HEK293 (cell line): ENCODE results near the gene PRCC.

Experiments used
- CTCF ChIA-PET: fragments of 350-600 bp; formaldehyde crosslinking; extraction: SDS; loops from one replicate; lab custom pipeline; 2021; ENCODE audit warnings: antibody characterized with exemption; lab: Yijun Ruan, JAX
- POLR2A ChIA-PET: fragments of 300-600 bp; formaldehyde crosslinking; extraction: SDS; loops from one replicate; lab custom pipeline; 2020; ENCODE audit warnings: antibody characterized with exemption, inconsistent platforms; lab: Yijun Ruan, JAX
- H3K27ac ChIP-seq: fragments of 200-500 bp; sonication (Bioruptor generic); 2 replicates; pipeline ENCODE4 v1.5.1; 2014; ENCODE audit warnings: low read depth, low read length, control low read depth, inconsistent platforms; ENCODE audit errors: extremely low read depth
- H3K36me3 ChIP-seq, 2 experiments: fragments of 200-500 bp in 1 of 2; sonication (Bioruptor generic) in 1 of 2; 1 replicate in 1 of 2; 2 replicates in 1 of 2; pipeline ENCODE4 v1.5.1; 2014 to 2017; ENCODE audit warnings: inconsistent platforms in 2 of 2, low read length in 2 of 2; ENCODE audit not compliant: control insufficient read depth in 2 of 2, insufficient read depth in 1 of 2
- H3K4me1 ChIP-seq: fragments of 200-500 bp; sonication (Bioruptor generic); 2 replicates; pipeline ENCODE4 v1.5.1; 2014; ENCODE audit warnings: mild to moderate bottlenecking, low read length, inconsistent platforms; ENCODE audit not compliant: control insufficient read depth, insufficient read depth
- H3K4me3 ChIP-seq: 2 replicates; pipeline ENCODE4 v1.5.1; 2011; ENCODE audit warnings: low read depth, mild to moderate bottlenecking, control low read depth, low read length, moderate library complexity
- H3K9me3 ChIP-seq: fragments of 200-500 bp; sonication (Bioruptor generic); 2 replicates; pipeline ENCODE4 v1.5.1; 2014; ENCODE audit warnings: low read depth, low read length, inconsistent platforms; ENCODE audit not compliant: control insufficient read depth, insufficient read depth
- ZNF354C ChIP-seq: fragments of 450-650 bp; formaldehyde crosslinking; IDR thresholded peaks from 2 replicates; pipeline ENCODE4 v1.5.1; 2016; ENCODE audit warnings: missing biosample characterization, missing genetic modification characterization, low read depth, borderline replicate concordance
- ZNF433 ChIP-seq: fragments of 450-650 bp; formaldehyde crosslinking; IDR thresholded peaks from 2 replicates; pipeline ENCODE4 v1.5.1; 2016; ENCODE audit warnings: missing biosample characterization, missing genetic modification characterization, low read depth
- ZNF626 ChIP-seq: fragments of 450-650 bp; sonication (Bioruptor Pico); formaldehyde crosslinking; IDR thresholded peaks from 2 replicates; pipeline ENCODE4 v1.5.1; 2018; ENCODE audit warnings: missing biosample characterization, missing genetic modification characterization, inconsistent platforms
- TF ChIP-seq, protein P1 (sequence below): fragments of 450-650 bp; formaldehyde crosslinking; IDR thresholded peaks from 2 replicates; pipeline ENCODE4 v1.5.1; 2017; ENCODE audit warnings: missing biosample characterization, missing genetic modification characterization
- TF ChIP-seq, protein P2 (sequence below): IDR thresholded peaks from 2 replicates; pipeline ENCODE4 v1.6.1; 2011; ENCODE audit warnings: mild to moderate bottlenecking, low read depth, low read length, borderline replicate concordance

PRCC gene

DNA sequence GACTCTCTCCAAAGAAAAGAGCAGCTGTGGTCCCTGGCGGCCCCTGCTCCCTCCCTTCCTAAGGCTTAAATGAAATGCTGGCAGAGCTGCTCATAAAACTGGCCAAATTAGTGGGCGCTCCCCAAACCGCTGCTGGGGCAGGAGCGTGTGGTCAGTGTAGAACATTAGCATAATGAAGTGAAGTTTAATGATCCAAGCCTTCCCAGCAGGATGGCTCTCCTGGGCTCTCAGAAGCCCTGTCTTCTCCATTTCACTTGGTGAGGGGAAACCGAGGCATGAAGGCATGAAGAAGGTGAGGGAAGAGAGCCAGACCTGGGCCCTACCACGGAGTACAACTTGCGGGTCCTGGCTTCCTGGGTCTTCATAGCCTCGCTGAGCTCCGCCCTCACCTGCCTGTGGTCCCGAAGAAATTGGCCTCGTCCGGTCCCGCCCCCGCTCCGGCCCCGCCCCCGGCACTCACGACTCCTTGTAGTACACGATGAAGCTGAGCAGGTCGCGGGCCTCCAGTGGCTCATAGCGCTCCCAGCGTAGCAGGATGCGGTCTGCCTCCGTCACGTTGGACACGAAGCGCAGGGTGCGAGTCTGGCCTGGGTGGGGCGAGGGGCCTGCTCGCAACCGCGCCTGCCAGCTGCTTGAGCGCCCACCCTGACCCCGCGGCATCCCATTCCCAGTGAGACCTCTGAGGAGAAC, 81.3 kb downstream of the PRCC start (continued):
- no peak for TF ChIP-seq ZNF626
- TF ChIP-seq ZNF433 (tag by site-specific recombination): no peak
- TF ChIP-seq, protein P1, sequence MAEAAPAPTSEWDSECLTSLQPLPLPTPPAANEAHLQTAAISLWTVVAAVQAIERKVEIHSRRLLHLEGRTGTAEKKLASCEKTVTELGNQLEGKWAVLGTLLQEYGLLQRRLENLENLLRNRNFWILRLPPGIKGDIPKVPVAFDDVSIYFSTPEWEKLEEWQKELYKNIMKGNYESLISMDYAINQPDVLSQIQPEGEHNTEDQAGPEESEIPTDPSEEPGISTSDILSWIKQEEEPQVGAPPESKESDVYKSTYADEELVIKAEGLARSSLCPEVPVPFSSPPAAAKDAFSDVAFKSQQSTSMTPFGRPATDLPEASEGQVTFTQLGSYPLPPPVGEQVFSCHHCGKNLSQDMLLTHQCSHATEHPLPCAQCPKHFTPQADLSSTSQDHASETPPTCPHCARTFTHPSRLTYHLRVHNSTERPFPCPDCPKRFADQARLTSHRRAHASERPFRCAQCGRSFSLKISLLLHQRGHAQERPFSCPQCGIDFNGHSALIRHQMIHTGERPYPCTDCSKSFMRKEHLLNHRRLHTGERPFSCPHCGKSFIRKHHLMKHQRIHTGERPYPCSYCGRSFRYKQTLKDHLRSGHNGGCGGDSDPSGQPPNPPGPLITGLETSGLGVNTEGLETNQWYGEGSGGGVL (tag by site-specific recombination): no peak

DNA sequence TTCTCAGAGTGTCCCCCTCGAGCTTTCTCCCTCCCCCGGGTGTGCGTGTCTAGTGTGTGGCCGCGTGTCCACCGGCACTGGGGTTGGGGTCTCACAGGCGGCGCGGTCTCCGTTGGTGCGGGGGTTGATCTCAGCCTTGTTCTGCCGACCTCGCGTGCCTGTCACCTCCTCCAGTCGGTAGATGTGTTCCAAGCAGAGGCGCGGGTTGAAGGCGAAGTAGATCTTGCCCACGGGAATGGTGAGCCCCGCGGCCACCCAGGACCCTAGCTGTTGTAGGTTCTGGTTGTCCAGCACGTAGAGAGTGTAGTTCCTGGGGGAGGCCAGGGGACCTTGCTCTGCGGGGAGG, 81.8 kb downstream of the PRCC start:
- Histone ChIP-seq H3K4me1 (no peaks in the 10 kb centered on the region), H3K36me3 (no peaks in the 10 kb centered on the region), H3K9me3 (no peaks in the 10 kb centered on the region), H3K4me3 (no peak overlapping the region), H3K27ac (no peak overlapping the region)
- POLR2A ChIA-PET: interaction anchor here (1.3 kb wide), 1 partner anchor 121 kb away, joined by 3 read pairs; the partner anchor contains the start of genes ISG20L2 and METTL25B
- CTCF ChIA-PET: interaction anchor here (0.7 to 3.3 kb wide), 3 partner anchors 10 to 38 kb away, joined by 3 to 17 read pairs (median 14); partner anchors contain the start of genes INSRR and NTRK1
- no peak for TF ChIP-seq ZNF354C (tag by site-specific recombination)
- TF ChIP-seq, protein P2, sequence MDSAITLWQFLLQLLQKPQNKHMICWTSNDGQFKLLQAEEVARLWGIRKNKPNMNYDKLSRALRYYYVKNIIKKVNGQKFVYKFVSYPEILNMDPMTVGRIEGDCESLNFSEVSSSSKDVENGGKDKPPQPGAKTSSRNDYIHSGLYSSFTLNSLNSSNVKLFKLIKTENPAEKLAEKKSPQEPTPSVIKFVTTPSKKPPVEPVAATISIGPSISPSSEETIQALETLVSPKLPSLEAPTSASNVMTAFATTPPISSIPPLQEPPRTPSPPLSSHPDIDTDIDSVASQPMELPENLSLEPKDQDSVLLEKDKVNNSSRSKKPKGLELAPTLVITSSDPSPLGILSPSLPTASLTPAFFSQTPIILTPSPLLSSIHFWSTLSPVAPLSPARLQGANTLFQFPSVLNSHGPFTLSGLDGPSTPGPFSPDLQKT: no peak
